Measurements from ENCODE around the gene LNX2.

LNX2 gene

DNA sequence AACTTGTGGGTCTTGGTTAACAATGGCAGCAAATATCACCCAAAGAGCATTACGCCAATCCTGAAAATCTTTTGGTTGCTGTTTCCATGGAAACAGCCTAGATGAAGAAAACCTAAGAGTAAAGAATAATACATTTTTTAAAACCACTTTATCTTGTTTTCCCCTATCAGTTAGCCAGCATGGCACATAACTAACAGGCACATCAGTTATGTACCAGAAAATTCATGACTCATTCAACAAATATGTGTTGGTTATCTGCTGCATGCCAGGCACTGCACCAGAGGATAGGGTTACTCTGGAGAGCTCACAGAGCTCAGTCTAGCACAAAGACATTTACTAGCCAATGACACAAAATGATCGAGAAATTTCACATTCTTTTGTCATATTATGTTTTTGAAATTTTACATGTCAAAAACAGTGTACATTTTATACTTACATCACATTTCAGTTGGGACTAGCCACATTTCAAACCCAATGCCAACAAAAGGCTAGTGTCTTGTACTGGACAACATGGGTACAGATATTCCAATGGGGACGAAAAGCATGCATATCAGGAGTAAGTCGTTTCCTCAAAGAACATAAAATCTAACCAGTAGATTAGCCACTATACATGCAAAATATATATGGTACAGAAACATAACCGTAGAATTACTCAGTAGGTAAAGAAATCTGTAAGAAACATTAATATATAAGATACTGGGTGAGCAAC lies 20.3 kb downstream of the LNX2 start:
- no peaks in the 10 kb centered on the region for H3K27me3 ChIP-seq (ENCODE audit: insufficient read depth, low read depth, severe bottlenecking)
- no peaks in the 10 kb centered on the region for H3K9me3 ChIP-seq (ENCODE audit: severe bottlenecking)
- TF ChIP-seq, protein P1, sequence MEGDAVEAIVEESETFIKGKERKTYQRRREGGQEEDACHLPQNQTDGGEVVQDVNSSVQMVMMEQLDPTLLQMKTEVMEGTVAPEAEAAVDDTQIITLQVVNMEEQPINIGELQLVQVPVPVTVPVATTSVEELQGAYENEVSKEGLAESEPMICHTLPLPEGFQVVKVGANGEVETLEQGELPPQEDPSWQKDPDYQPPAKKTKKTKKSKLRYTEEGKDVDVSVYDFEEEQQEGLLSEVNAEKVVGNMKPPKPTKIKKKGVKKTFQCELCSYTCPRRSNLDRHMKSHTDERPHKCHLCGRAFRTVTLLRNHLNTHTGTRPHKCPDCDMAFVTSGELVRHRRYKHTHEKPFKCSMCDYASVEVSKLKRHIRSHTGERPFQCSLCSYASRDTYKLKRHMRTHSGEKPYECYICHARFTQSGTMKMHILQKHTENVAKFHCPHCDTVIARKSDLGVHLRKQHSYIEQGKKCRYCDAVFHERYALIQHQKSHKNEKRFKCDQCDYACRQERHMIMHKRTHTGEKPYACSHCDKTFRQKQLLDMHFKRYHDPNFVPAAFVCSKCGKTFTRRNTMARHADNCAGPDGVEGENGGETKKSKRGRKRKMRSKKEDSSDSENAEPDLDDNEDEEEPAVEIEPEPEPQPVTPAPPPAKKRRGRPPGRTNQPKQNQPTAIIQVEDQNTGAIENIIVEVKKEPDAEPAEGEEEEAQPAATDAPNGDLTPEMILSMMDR (IDR thresholded peaks at IDR 0.05; ENCODE audit: low read depth, low read length): no peak
- H3K4me3 ChIP-seq (ENCODE audit: low read depth, low read length): no peak overlapping the region
- no peaks in the 10 kb centered on the region for H3K36me3 ChIP-seq
- DNase-seq: no peak
- no peak overlapping the region for H3K27ac ChIP-seq

DNA sequence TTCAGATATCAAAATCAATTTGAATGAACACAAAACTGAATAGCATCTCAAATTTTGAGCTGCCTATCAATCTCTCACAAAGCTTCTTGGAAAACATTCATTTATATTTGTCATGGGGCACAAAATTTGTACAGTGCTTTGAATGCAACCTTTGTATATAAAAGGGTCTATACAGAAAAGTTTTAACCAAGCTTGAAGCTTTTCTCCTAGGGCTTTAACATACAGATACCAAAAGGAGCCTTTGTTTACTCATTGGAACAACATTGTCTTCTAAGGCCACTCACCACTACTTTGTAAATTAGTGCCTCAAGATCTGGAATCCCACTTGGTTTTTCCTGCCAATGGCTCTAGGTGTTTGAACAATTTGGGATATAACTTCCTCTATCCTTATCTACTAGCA lies 21.2 kb downstream of the LNX2 start:
- H3K27me3 ChIP-seq (ENCODE audit: insufficient read depth, low read depth, severe bottlenecking): no peaks in the 10 kb centered on the region

DNA sequence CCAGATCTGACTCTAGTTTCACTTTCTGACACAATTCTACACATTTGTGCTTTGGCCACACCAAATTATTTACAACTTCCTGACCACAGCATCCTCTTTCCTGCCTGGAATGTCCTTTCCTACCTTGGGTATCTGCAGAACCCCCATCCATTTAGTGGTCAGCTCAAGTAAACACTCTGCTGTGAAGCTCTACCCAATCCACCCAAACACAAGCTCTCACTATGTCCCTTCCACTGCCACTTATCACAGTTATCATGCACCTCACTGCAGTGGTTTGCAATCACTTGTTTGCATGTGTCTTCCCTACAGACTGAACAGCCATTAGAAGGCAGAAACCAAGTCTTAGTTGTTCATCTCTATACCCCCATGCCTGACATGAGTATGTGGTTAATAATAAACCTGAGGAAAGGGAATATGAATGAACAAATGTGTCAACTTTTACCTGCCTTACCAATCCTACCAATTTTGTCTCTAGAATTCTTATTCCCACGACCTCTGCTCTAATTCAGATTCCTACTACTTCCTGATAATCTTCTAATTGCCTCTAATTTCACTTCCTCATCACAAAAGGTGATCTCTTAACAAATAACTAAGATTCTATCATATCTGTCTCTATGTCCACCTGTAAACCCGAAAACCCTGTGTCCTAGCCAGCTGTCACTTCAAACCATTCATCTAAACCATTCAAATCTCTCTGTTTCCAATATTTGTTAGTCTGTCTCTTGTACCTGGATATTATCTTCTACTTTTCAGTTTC lies 25.1 kb downstream of the LNX2 start:
- no peaks in the 10 kb centered on the region for H3K27me3 ChIP-seq (ENCODE audit: insufficient read depth, low read depth, severe bottlenecking)
- no peak for DNase-seq
- H3K36me3 ChIP-seq: no peaks in the 10 kb centered on the region
- TF ChIP-seq, protein P1 (IDR thresholded peaks at IDR 0.05; ENCODE audit: low read depth, low read length): no peak
- H3K9me3 ChIP-seq (ENCODE audit: severe bottlenecking): no peaks in the 10 kb centered on the region
- H3K4me3 ChIP-seq (ENCODE audit: low read depth, low read length): no peak overlapping the region
- no peak overlapping the region for H3K27ac ChIP-seq

More for the DNA sequence above, 21.2 kb downstream of the LNX2 start:
- no peak overlapping the region for H3K4me3 ChIP-seq (ENCODE audit: low read depth, low read length)
- no peak for DNase-seq
- TF ChIP-seq, protein P1 (IDR thresholded peaks at IDR 0.05; ENCODE audit: low read depth, low read length): no peak
- no peaks in the 10 kb centered on the region for H3K36me3 ChIP-seq
- no peak overlapping the region for H3K27ac ChIP-seq
- H3K9me3 ChIP-seq (ENCODE audit: severe bottlenecking): no peaks in the 10 kb centered on the region

DNA sequence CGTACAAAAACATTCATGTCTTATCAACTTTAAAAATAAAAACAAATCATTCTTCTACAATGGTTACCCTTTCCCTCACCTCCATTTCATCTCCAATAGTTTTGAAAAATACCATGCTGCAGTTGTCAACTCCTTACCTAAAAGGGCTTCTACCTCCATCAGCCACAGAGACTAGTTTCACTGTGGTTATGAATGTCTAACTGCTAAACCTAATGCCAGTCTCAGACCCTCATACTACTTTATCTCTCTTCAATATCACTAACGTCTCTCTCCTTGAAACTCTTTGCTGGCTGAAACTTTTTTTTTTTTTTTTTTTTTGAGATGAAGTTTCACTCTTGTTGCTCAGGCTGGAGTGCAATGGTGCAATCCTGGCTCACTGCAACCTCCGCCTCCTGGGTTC lies 27.1 kb downstream of the LNX2 start:
- no peaks in the 10 kb centered on the region for H3K9me3 ChIP-seq (ENCODE audit: severe bottlenecking)
- H3K27ac ChIP-seq: no peak overlapping the region
- no peaks in the 10 kb centered on the region for H3K27me3 ChIP-seq (ENCODE audit: insufficient read depth, low read depth, severe bottlenecking)
- no peaks in the 10 kb centered on the region for H3K36me3 ChIP-seq
- H3K4me3 ChIP-seq (ENCODE audit: low read depth, low read length): no peak overlapping the region
- DNase-seq: no peak
- TF ChIP-seq, protein P1 (IDR thresholded peaks at IDR 0.05; ENCODE audit: low read depth, low read length): no peak

DNA sequence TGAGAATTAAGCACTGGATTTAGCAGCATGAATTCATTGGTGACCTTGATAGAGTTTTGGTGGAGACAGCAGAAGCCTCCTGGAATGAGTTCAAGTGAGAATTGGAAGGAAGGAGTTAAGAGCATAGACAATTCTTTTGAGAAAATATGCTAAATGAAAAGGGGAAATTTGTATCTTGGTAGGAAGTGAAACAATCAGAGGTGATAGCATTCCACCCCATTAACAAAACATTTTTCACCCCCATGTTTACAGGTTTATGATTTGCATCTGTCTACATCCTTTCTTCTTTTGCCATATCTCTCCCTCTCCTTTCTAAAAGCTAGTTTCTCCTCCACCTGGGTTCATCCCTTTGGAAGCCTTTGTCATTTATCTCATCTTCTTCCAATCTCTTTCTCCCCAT lies 27.5 kb downstream of the LNX2 start:
- TF ChIP-seq, protein P1 (IDR thresholded peaks at IDR 0.05; ENCODE audit: low read depth, low read length): no peak
- no peaks in the 10 kb centered on the region for H3K9me3 ChIP-seq (ENCODE audit: severe bottlenecking)
- no peaks in the 10 kb centered on the region for H3K27me3 ChIP-seq (ENCODE audit: insufficient read depth, low read depth, severe bottlenecking)
- H3K36me3 ChIP-seq: no peaks in the 10 kb centered on the region
- H3K4me3 ChIP-seq (ENCODE audit: low read depth, low read length): no peak overlapping the region
- DNase-seq: no peak
- no peak overlapping the region for H3K27ac ChIP-seq

Measured in WERI-Rb-1 (cell line).